GM21360 (cell line): ENCODE data around the gene EFHB.
"Not testable (repeated sequence)": the region's sequence is repeated elsewhere in the genome, so short reads cannot be mapped to it uniquely, and the experiment has no call there.

Experiments
- ATAC-seq: cut with Tn5 transposase; IDR thresholded peaks from one replicate; pipeline ENCODE4 v1.9.1; 2021; ENCODE audit warnings: mild to moderate bottlenecking, moderate library complexity; ENCODE audit not compliant: unreplicated experiment

Gene EFHB

DNA sequence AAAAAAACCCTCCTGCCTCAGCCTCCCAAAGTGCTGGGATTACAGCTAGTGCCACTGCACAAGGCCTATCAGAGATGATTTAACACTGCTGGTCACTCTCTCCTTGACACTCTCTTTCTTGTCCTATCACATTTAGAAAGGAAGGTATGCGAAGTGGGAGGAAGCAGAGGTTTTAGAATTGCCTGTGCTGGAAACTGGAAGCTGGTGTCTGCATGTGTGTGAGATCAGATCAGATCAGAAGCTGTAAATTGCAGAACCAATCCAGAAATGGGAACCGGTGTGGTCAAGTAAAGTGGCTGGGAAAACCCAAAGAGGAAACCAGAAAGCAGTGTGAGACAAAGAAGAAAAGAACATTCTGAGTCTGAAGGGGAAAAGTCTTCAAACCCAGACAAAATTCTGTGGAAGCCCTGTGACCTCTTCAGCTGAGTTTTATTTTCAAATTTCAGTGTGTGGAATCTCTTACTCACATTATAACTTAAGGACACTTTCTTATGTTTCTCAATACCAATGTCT, 2.8 kb downstream of the EFHB start:
- peak; percentile 86 for ATAC-seq

DNA sequence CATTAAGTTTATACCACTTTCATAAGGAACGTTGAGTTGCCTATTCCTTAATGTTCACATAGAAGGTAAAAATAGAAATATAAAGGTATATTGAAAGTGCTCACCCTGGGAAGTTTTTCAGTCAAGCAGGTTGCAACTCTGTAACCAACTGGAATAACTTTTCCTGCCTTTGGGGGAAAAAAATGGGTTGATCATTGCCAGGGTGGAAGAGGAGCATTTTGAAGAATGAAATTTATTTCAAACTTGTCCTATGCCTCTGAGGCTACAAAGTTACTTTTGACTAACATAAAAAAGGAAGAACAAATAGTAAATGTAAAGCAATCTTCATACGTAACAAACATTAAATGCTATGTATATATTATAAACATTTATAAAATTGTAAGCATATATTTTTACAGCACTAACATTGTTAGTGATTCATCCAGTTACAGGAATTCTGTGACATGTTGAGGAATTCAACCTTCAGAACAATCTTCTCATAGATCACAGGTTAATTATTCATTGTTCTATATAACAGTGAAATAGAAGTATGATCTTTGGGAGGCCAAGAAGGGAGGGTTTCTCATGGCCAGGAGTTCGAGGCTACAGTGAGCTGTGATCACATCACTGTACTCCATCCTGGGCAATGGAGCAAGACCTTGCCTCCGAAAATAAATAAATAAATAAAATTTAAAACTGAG, 13.5 kb downstream of the EFHB start:
- no peak for ATAC-seq

- no peak for ATAC-seq
These were observed 16.9 kb downstream of the EFHB start for GRCh38 chr3:19917167-19917566.

- ATAC-seq: no peak
These were observed 22.6 kb downstream of the EFHB start for GRCh38 chr3:19911452-19911851.

GRCh38 chr3:19907523-19907922, 26.5 kb downstream of the EFHB start:
- ATAC-seq: no peak

- ATAC-seq: no peak
These were observed 30.4 kb downstream of the EFHB start for GRCh38 chr3:19903649-19904048.

GRCh38 chr3:19901918-19902317, 32.1 kb downstream of the EFHB start:
- no peak for ATAC-seq

DNA sequence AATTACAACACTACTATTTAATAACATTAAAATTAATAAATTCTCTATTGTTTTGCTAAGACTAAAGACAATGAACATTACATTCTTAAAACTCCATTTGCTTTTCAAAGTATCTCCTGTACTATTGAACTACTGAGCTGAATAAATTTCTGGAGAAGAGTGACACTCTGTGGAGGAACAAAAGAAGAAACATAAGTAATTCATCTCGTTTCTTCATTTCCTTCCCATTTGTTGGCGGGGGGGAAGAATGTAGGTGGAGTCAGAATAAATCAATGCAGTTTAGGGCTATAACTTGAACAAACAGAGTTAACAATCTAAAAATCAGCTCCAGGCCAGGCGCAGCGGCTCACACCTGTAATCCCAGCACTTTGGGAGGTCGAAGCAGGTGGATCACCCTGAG, 32.7 kb downstream of the EFHB start:
- ATAC-seq: no peak

- not testable (repeated sequence) for ATAC-seq
These were observed 34.2 kb downstream of the EFHB start for GRCh38 chr3:19899833-19900232.

DNA sequence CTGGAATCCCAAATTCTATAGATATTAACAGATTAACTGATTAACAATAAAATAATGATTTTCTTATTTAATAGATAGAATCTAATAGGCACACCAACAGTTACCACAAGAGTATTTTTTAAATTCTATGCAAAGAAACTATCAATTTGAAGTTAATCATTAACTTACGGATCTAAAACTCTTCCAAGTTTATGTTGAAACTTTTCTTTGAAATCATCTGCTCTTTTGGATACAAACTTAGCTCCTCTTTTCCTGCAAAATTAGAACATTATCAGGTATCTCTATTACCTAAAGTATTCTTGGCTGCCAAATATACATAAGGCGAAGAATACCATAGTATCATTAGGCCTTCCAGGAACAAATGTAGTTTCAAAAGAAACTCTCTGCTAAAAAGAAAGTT, 34.8 kb downstream of the EFHB start:
- ATAC-seq: no peak

- ATAC-seq: no peak
These were observed 35.3 kb downstream of the EFHB start for GRCh38 chr3:19898721-19899120.

GRCh38 chr3:19891740-19892139, 42.3 kb downstream of the EFHB start:
- no peak for ATAC-seq

- no peak for ATAC-seq
These were observed 45.4 kb downstream of the EFHB start for GRCh38 chr3:19888428-19889152.

DNA sequence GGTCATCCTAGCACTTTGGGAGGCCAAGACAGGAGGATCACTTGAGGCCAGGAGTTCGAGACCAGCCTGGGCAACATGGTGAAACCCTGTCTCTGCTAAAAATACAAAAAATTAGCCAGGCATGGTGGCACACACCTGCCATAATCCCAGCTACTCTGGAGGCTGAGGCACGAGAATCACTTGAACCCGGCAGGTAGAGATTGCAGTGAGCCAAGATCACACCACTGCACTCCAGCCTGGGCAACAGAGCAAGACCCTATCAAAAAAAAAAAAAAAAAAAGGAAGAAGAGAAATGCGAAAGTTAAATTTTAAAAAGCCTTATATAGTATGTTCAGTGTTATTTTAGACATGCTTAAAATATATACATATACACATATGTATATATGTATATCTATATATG, 46.9 kb downstream of the EFHB start:
- ATAC-seq: not testable (repeated sequence)

DNA sequence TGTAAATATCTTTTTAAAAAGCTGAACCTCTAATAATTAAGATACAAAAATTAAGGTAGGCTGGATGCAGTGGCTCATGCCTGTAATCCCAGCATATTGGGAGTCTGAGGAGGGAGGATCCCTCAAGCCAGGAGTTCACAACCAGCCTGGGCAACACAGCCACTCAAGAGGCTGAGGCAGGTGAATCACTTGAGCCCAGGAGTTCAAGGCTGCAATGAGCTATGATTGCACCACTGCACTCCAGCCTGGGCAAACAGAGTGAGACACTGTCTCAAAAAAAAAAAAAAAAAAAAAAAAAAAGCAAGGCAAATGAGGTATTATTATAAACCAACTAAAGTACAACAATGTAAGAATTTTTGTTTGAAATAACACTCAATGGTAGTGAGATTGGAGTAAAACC, 47.6 kb downstream of the EFHB start:
- ATAC-seq: no peak

- ATAC-seq: peak; percentile 48
These were observed 48.5 kb downstream of the EFHB start for GRCh38 chr3:19885468-19885867.

- ATAC-seq: no peak
These were observed 52.2 kb downstream of the EFHB start for GRCh38 chr3:19881852-19882251.

DNA sequence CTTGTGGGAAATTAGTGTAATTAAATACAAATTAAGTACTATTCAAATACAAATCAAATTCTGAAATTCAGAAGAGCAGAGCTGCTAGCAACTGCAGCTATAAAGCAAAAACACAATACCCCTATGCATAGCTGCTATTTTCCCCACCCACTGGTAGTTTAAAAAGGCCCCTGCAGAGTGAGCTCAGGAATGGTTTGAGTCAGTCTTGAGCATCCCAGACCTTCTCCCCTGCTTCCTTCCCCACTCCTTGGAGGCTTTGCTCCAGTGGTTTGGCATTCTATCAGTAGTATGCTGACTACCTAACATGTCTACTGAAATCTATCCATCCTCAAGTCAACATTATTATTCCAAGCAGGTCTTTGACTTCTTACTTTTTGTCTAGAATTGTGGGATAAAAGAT, 53.0 kb downstream of the EFHB start:
- no peak for ATAC-seq

DNA sequence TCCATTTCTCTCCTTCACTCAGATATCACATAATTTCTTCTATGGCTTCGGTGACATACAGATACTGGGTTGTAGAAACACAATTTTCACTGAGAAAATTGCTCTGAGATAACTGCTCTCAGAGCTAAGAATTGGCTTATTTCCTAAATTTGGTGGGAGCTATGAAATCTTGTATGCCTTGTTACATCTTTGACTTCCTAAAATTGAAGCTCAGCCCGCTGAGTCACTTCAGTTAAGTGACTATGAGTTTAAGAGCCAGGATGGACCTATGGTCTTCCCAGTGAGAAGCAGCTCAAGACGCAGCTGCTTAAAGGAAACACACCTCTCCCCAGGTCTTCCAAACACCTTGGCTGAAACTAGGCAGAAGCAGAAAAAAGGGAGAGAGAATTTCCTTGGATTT, 56.4 kb downstream of the EFHB start:
- ATAC-seq: no peak

- ATAC-seq: peak; percentile 93
These were observed 67.2 kb downstream of the EFHB start for GRCh38 chr3:19866751-19867347.

GRCh38 chr3:19855318-19855717, 78.7 kb downstream of the EFHB start:
- not testable (repeated sequence) for ATAC-seq

DNA sequence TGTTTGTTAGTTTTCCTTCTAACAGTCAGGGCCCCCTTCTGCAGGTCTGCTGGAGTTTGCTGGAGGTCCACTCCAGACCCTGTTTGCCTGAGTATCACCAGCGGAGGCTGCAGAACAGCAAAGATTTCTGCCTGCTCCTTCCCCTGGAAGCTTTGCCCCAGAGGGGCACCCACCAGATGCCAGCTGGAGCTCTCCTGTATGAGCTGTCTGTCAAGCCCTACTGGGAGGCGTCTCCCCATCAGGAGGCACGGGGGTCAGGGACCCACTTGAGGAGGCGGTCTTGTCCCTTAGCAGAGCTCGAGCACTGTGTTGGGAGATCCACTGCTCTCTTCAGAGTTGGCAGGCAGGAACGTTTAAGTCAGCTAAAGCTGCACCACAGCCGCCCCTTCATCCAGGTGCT, 87.4 kb downstream of the EFHB start:
- not testable (repeated sequence) for ATAC-seq
